A172 (cell line): Measurements from ENCODE around the gene POU2F3. TPM values are rescaled to one million over a fixed set of nuclear protein-coding genes. Genes with fewer than 3 reads are reported as not detected.

Experiments used
- DNase-seq: peaks from one replicate; pipeline ENCODE4 v3.0.0-alpha.2; 2015; ENCODE audit warnings: low spot score
- total RNA-seq: library from RNA; depleted of rRNA; stranded (reverse); fragments of >200 nt; shearing (Covaris generic); gene quantifications from 2 replicates; pipeline ENCODE4 v1.2.3, GENCODE V29; 2014

POU2F3 gene
- total RNA-seq, 1 experiment from 2014 or later = 0.48 TPM

DNA sequence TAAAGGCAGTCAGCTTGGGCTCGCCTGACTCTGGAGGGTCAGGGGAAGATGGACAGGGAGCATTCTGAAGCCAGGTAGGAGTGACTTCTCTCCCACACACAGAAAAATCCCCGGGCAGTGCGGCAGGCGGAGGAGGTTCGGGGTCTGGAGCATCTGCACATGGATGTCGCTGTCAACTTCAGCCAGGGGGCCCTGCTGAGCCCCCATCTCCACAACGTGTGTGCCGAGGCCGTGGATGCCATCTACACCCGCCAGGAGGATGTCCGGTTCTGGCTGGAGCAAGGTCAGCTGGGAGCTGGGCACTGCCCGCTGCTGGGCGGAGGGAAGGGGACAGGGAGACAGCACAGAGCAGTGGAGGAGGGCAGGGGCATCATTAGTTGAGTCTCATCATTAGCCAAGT lies 13.2 kb upstream of the POU2F3 start:
- DNase-seq = no peak

DNA sequence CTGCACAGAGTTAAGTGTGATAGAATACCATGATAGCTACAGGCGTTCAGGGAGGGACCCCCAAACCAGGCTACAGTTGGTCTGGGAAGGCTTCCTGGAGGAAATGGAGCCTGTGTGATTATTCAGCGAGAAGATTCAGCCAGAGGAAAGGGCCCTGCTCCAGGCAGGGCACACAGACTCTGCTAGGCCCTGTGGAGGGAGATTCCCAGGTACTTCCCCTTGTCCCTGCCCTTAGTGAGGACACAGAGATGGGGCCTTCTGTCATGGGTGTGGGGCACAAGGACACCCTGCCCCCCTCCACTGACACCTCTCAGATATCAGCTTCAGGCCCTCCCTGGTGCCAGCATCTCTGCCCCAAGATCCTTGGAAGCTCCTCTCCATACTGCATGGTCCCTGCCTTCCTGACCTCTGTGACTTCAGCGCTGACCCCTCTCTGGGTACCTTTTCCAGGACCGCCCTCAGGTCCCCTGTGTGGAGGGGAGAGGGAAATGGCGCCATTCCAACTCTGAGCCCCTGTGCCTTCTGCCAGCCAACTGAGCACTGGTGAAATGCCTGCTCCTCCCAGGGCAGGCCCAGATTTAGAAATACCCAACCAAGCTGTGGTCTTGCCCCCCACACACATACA lies 12.6 kb upstream of the POU2F3 start:
- no peak for DNase-seq

DNA sequence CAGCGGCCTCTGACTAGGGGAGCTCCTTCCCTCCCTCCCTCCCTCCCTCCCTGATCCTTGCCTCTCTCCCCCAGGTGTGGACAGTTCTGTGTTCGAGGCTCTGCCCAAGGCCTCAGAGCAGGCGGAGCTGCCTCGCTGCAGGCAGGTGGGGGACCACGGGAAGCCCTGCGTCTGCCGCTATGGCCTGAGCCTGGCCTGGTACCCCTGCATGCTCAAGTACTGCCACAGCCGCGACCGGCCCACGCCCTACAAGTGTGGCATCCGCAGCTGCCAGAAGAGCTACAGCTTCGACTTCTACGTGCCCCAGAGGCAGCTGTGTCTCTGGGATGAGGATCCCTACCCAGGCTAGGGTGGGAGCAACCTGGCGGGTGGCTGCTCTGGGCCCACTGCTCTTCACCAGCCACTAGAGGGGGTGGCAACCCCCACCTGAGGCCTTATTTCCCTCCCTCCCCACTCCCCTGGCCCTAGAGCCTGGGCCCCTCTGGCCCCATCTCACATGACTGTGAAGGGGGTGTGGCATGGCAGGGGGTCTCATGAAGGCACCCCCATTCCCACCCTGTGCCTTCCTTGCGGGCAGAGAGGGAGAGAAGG lies 11.1 kb upstream of the POU2F3 start:
- no peak for DNase-seq

DNA sequence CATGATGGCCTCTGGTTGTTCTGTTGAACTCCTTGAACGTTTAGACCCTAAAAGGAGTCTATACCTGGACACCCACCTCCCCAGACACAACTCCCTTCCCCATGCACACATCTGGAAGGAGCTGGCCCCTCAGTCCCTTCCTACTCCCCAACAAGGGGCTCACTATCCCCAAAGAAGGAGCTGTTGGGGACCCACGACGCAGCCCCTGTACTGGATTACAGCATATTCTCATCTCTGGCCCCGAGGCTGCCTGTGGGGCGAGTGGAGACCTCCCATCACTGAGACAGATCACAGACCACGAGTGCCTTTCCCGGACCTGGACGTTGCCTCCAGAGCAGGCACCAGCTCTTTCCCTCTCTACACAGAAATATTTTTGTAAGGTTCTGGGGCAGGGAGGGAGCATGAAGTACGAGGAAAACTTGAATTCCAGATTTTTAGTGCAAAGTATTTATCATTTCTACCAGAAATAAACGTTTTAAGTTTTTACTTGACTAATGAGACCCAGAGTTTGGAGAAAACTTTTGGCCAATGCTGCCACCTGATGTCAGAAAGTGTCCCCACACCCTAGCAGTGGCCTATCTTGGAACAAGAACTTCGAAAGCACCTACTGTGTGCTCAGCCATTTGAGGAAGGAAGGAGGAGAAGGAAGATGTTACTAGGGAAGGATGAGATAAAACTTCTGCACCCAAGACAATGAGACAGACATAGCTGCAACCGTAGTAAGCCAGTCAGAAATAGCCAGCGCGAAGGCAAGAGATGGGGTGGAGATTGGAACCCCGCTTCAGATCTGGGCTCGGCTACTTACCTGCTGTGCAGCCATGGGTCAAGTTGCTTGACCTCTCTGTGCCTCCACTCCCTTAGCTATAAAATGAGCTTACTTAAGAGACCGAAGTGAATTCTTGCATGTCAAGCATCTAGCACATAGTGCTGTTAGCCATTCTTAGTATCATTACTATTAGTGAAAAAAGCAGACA lies 10.2 kb upstream of the POU2F3 start:
- no peak for DNase-seq

DNA sequence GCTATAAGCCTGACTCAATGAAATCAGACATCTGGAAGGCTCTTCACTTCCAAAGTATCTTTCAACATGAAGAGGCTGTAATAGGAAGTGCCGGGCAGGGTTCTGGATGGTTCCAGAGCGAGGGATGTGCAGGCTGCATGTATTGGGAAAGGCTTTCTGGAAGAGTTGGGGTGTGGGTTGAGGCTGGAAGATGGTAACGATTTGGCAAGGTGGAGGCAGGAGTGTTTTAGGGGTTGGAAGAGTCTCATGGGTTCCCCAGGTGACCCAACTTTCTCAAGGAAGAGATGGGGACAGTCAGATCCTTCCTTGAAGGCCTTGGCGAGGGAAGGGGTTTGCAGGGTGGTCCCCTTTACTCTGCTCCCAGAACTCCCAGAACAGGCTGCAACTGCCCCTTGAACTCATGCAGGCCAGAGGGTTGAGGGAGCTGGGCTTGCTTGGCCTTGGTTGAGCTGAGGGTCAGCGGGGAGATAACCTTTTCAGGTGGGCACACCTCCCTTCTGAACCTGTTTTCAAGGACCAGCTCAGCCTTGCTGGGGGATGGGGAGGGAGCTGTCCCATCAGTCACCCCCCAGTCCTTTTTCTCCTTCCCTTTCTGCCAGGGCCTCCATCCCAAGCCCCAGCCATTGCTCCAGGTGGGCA lies 9.4 kb upstream of the POU2F3 start:
- no peak for DNase-seq

DNA sequence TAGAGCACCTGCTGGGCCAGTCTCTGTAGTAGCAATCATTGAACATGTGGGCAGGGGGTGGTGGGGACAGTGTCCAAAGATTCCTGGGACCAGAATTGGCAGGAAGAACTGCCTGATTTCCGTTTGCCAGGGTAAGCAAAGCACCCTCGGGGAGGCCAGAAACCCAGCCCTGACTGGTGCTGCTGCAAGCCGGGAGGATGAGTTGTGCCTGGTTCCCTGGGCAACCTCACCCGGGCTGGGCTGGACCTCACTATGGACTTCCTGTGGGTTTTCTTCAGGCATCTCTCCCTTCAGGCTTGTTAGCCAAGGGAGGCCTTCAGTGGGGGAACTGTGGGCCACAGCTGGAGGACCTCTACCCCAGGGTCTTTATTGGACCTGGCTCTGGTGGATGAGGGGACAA lies 8.0 kb upstream of the POU2F3 start:
- no peak for DNase-seq

DNA sequence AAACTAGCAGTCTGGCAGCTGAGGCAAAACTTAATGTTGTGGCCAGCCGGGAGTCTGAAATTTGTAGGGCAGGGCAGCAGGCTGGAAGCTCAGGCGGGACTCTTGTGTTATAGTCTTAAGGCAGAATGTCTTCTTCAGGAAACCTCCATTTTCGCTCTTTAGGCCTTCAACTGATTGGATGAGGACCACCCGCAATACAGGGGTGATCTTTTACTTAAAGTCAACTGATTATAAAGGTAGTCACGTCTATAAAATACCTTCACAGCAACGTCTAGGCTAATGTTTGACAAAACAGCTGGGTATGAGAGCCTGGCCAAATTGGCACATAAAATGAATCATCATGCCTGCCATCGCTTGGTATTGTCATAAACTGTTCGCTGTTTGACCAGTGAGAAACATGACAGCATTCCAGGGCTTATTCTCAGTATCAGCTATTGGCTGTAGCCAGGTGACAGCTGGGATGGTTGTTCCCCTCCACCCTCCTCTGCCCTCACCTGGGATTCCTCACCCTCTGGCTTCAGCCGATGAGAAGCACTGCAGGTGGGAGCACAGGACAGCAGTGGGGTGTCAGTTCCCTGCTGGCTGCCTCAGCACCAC lies 6.6 kb upstream of the POU2F3 start:
- DNase-seq = no peak

DNA sequence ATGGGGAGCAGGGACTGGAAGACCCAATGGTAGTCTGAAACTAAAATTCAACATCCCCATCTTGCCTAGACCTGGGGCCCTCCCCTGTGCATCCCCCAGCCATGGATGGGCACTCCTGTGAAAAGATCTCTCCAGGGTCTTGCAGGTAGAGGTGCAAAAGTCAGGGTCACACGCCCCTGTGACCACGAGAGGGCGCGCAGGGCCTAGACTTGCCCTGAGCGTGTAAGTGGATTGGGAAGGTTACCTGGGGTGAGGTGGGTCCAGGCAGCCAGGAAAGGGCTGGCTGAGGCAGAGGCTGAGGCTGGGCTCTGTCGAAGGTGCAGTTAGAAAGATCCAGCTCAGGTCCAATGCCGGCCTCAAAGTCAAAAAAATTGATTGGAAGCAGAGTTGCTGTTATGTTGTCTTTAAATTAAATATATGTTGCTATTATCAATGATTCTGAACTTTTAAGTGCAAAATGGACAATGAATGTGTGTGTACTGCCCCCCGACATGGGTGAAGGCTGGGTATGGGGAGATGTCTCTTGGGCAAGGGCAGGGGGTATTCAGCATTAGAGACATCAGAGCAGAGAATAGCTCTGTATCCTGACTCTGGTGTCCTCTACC lies 4.8 kb upstream of the POU2F3 start:
- no peak for DNase-seq

DNA sequence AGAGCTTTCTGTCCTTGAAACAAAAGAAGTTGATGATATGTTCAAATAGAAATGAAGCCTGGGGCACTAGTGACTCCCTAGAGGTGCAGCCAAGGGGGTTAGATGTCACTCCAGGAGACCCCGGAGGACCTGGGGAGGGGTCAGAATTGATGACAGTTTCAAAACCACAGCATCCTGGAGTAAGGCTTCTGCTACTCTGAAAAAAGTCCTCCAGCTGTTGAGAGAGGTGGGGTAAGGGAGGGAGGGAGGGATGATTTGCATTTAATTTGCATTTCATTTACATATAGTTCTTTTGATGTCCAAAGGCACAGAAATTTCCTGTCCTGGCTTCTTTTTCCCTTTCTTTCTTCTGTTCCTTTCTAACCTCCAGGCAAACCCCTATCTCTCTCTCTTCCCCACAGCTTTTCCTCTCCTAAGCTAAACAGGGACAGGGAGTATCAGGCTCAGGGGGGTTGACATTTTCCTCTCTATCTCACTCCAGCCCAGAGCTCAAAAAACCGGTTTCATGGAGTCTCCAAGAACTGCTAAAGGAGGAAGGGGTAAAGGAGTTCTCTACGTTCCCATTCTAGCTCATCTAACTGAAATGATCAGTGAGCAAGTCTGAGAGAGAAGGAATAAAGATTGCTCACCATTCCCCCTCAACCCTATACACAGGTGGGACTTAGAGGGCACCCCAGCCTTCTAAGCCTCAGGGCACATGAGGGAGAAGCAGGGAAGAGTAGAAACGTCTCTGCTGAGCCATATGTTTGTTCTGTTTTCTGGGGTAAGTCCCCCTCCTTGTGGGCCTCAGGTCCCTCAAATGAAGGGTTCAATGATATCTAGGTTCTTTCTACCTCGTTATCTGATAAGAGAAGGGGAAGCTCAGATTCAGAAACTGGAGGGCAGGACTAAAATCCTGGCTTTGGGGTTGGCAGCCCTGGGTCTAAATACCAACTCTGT lies 3.5 kb upstream of the POU2F3 start:
- peak; percentile 64 for DNase-seq

DNA sequence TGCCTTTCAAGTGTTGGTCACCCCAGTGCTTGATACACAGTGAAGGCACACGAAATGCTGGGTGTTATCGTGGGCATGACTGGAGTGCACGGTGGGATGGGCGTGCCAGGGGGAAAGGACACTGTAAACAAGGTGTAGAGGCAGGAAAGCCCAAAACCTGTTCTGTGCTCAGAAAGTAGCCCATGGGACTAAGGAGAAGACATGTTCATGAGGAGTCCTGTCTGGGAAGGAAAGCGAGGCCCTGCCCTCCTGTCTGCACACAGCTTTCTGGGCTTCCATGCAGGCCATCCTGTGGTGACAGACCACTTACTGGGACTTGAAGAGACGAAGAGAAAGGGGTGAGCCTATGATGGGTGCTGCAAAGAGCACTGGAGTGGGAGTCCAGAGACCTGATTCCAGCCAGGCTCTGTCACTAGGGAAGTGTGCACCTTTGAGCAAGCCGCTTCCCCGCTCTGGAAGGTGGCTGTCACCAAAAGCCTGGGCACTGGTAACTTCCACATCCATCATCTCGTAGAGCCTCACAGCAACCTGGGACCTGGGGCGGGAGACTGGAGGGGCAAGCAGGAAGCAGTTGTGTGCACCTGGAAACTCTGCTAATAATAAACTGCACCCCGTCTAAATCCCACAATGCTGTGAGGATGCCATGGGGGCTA lies 846 bp upstream of the POU2F3 start:
- DNase-seq = no peak

DNA sequence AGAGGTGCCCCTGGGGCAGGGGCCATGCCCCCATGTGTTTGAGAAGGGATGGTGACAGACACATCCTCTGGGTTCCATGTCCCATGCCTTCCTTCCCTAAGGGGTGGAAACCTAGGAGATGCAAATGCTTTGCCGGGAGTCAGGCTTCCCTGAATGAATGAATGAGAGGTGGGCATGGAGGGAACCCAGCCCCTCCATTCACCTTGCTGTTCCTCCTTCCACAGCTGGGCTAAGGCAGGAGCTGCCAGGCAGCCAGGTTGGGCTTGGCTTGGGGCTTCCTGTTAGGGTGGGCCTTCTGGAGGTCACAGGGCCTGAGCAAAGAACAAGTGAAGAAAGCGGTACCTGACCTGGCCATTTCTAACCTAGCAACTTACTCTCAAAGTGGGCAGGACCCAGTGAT lies 926 bp downstream of the POU2F3 start:
- DNase-seq = no peak

DNA sequence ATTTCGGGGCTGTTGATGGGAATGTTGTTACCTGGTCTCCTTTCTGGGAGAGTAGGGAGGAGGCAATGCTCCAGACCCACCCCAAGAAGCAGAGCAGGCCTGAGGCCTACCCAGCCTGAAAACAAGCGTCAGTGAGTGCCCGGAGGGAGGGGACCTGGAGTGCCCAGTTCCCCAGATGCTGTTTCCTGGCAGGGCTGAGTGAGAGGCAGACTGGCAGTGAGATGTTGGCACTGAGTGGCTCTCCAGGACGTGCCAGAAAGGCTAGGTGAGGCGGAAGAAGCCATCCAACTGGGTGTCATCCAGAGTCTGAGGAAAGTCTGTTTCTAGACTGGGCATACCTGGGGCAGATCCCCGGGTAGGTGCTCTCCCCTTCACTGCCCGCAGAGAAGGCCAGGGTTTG lies 1.3 kb downstream of the POU2F3 start:
- DNase-seq = no peak

DNA sequence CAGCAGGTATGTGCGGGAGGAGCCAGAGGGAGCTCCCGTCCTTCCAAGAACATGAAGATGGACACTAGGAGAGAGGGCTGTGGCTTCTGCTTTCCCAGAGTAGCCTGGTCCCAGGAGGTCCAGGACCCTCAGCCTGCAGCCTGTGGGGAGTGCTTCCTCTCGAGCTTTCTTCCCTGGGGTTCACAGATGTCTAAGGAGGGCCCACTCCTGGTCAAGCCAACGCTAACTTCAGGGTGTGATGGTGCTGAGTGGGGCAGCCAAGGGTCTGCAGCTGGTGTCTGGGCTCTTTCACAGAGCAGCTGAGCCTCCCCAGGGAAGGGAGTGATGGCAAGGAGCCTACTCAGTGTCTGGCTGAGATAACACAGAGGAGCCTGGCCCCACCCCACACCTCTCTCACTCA lies 3.3 kb downstream of the POU2F3 start:
- DNase-seq = no peak

DNA sequence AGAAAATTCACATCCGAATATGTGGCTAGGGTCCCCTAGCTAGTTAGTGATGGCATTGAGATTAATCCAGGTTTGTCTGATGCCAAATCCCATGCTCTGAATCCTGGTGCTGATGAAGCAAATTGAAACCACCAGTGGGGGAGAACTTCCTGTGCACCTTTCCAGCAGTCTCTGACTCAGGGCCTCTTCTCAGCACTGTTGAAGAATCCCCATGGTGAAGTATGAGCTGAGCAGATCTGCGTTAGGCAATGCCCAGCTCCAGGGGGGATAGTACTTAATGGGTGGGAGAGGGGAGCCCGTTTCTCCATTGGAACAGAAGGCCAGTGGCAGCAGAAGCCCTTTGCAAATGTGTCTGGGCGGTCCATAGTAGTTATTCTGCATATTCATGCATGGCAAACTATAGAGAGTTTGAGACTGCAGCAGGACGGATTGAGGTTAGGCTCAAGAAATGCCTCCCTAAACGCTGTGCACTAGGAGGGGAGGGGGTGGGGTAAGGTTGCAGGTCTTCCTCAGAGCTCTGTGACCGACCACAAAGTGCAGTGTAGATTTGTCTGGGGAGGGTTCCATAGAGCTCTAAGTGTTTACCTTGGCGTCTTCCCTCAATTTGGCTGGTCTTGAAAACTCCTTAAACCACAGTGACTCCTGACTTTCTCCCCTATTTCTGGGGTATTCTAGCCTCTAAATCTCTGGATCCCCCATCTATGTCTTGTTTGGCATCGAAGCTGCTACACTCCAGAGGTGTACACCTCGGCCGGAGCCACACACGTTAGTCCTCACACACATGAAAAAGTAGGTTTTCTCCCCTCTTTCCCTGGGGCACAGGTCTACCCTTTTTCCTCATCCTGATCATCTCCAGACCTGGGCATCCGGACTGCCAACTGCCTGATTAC lies 4.8 kb downstream of the POU2F3 start:
- DNase-seq = peak; percentile 28

DNA sequence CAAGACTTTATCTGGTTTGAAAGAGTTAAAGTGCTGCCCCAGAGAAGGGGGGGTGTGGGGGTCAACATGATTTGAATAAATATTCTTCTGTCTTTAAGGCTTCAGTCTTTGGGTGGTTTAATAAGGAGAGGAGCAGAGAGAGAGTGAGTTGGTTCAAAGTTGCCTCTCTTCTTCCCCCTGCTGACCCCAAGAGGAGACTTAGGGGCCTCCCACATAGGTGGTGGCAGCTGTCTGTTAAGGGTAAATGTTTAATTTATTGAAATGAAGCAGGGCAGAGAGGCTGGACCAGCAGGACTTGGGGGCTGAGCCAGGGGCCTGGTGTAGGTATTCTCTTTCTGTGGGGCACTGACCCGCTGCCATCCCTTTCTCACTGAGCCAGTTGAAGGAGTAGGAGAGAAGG lies 5.5 kb downstream of the POU2F3 start:
- no peak for DNase-seq

DNA sequence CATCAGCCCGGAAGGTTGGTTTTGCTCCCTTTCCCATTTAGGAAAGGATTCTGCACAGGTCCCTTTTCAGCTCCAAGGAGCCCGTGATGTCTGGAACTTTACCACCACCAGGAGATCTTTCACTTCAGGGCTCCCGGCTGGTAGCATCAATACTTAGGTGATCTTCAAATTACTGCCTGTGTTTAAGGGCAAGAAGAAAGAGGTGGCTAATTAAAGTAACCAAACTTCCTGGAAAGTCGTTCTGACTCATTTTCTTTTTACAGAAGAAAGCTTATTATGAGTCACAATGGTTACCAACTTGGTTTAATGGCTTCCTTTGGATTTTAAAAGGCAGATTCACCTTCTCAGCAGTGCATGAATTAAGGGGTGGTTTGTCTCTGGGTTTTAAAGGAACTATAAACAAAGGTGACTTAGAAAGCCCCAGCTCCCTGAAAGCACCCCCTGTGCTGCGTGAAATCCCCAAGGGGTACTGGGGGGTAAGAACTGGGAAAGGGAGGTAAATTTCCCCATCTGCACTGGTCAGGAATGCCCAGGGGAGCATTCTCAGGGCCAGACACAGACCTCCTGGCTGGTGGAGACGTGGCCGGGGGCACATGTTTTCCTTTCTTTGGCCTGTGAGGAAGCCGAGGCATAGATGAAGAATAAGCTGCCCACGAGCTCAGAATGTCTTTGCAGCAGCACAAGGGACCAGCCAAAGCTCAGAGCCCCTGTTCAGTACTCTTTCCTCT lies 8.8 kb downstream of the POU2F3 start:
- DNase-seq = peak; percentile 74

DNA sequence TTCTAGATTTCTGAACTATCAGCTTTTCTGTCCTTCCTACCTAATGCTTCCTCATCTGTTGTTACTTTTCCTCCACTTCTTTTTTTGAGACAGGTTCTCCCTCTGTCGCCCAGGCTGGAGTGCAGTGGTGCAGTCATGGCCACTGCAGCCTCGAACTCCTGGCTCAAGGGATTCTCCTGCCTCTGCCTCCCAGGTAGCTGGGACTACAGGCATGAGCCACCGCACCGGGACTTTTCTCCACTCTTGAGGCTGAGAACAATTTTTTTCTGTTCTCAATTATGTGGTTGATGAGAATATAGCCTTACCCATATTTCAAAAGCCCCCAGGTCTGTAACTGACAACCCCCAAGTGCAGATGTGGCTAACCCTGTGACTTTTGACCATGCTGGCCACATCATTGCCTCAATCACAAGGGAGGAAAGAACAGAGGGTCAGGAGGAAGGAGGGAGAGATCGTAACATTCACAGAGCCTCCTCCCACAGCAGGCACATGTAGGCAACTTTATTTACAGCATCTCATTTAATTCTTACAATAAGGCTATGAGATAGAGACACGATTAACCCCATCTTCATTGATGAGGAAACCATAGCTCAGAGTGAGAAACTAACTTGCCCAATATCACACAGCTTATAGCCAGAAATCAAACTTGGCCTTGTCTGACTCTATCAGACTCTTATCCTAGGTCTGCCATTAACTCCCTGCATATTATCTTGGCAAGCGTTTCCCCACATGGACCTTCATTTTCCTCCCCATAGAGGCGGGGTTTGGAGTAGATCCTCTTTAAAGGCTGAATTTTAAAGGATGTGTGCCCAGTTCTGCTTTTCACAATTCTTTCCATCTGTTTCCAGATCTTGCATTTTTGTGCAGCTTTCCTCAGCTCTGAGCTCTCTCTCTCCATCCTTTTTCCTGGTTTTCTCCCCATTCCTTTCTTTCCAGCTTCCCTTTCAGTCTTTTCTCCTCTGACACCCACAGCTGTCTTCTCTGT lies 9.6 kb downstream of the POU2F3 start:
- no peak for DNase-seq
